ENCODE results near the gene ABI3. TPM values are rescaled to one million over a fixed set of nuclear protein-coding genes. Genes with fewer than 3 reads are reported as not detected.

ABI3 gene
- total and polyA plus RNA-seq, 9 of the 15 experiments (the other 6 are each of a cell fraction or from before 2014, with no cell fraction given), result not detected

DNA sequence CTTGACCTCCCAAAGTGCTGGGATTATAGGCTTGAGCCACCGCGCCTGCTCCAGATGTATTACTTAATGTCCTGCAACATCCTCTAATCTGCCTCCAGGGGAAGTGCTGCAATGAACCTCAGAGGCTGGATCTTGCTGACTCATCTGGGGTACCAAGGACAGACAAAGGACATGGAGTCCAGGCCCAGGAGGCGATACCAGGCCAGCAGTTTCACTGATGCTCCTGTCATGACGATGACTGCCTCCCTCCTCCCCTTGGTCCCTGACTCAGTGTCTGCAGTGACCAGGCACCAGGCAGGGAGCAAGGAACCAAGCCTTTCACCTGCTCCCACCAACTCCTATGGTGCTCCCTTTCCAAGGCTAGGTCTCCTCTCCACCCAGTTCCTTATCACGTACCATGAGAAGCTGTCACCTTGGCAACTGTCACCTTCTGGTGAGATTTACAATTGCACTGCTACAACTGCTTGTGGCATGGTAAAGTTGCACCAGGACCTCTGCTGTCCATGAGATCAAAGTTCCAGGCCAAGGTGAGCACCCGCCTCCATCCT, 41.7 kb downstream of the ABI3 start (continued):
- TF ChIP-seq, protein P1, sequence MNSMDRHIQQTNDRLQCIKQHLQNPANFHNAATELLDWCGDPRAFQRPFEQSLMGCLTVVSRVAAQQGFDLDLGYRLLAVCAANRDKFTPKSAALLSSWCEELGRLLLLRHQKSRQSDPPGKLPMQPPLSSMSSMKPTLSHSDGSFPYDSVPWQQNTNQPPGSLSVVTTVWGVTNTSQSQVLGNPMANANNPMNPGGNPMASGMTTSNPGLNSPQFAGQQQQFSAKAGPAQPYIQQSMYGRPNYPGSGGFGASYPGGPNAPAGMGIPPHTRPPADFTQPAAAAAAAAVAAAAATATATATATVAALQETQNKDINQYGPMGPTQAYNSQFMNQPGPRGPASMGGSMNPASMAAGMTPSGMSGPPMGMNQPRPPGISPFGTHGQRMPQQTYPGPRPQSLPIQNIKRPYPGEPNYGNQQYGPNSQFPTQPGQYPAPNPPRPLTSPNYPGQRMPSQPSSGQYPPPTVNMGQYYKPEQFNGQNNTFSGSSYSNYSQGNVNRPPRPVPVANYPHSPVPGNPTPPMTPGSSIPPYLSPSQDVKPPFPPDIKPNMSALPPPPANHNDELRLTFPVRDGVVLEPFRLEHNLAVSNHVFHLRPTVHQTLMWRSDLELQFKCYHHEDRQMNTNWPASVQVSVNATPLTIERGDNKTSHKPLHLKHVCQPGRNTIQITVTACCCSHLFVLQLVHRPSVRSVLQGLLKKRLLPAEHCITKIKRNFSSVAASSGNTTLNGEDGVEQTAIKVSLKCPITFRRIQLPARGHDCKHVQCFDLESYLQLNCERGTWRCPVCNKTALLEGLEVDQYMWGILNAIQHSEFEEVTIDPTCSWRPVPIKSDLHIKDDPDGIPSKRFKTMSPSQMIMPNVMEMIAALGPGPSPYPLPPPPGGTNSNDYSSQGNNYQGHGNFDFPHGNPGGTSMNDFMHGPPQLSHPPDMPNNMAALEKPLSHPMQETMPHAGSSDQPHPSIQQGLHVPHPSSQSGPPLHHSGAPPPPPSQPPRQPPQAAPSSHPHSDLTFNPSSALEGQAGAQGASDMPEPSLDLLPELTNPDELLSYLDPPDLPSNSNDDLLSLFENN (IDR thresholded peaks at IDR 0.05; ENCODE audit: low read depth in 2 of 2, low read length in 2 of 2), result no peak
- TF ChIP-seq, protein P2, sequence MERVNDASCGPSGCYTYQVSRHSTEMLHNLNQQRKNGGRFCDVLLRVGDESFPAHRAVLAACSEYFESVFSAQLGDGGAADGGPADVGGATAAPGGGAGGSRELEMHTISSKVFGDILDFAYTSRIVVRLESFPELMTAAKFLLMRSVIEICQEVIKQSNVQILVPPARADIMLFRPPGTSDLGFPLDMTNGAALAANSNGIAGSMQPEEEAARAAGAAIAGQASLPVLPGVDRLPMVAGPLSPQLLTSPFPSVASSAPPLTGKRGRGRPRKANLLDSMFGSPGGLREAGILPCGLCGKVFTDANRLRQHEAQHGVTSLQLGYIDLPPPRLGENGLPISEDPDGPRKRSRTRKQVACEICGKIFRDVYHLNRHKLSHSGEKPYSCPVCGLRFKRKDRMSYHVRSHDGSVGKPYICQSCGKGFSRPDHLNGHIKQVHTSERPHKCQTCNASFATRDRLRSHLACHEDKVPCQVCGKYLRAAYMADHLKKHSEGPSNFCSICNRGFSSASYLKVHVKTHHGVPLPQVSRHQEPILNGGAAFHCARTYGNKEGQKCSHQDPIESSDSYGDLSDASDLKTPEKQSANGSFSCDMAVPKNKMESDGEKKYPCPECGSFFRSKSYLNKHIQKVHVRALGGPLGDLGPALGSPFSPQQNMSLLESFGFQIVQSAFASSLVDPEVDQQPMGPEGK (CRISPR knock-in tag; IDR thresholded peaks at IDR 0.05; ENCODE audit: borderline replicate concordance), result no peak
- TF ChIP-seq, protein P3, sequence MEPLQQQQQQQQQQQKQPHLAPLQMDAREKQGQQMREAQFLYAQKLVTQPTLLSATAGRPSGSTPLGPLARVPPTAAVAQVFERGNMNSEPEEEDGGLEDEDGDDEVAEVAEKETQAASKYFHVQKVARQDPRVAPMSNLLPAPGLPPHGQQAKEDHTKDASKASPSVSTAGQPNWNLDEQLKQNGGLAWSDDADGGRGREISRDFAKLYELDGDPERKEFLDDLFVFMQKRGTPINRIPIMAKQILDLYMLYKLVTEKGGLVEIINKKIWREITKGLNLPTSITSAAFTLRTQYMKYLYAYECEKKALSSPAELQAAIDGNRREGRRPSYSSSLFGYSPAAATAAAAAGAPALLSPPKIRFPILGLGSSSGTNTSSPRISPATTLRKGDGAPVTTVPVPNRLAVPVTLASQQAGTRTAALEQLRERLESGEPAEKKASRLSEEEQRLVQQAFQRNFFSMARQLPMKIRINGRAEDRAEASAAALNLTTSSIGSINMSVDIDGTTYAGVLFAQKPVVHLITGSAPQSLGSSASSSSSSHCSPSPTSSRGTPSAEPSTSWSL (CRISPR knock-in tag; IDR thresholded peaks at IDR 0.05; ENCODE audit: borderline replicate concordance), result no peak
- TF ChIP-seq, protein P4, sequence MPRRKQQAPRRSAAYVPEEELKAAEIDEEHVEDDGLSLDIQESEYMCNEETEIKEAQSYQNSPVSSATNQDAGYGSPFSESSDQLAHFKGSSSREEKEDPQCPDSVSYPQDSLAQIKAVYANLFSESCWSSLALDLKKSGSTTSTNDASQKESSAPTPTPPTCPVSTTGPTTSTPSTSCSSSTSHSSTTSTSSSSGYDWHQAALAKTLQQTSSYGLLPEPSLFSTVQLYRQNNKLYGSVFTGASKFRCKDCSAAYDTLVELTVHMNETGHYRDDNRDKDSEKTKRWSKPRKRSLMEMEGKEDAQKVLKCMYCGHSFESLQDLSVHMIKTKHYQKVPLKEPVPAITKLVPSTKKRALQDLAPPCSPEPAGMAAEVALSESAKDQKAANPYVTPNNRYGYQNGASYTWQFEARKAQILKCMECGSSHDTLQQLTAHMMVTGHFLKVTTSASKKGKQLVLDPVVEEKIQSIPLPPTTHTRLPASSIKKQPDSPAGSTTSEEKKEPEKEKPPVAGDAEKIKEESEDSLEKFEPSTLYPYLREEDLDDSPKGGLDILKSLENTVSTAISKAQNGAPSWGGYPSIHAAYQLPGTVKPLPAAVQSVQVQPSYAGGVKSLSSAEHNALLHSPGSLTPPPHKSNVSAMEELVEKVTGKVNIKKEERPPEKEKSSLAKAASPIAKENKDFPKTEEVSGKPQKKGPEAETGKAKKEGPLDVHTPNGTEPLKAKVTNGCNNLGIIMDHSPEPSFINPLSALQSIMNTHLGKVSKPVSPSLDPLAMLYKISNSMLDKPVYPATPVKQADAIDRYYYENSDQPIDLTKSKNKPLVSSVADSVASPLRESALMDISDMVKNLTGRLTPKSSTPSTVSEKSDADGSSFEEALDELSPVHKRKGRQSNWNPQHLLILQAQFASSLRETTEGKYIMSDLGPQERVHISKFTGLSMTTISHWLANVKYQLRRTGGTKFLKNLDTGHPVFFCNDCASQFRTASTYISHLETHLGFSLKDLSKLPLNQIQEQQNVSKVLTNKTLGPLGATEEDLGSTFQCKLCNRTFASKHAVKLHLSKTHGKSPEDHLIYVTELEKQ (CRISPR knock-in tag; IDR thresholded peaks at IDR 0.05), result no peak
- TF ChIP-seq FOSL1 (tag; conservative IDR thresholded peaks at IDR 0.05) (peak; percentile 72), JUN (IDR thresholded peaks at IDR 0.05; ENCODE audit: borderline replicate concordance, low read depth, low read length) (peak; percentile 56; the same call in 1 of the 2 replicates), JUN (CRISPR knock-in tag; IDR thresholded peaks at IDR 0.05; ENCODE audit: borderline replicate concordance) (no peak), LCOR (CRISPR knock-in tag; IDR thresholded peaks at IDR 0.05) (no peak), RUNX1 (IDR thresholded peaks at IDR 0.05; ENCODE audit: low read depth) (no peak), MAFK (IDR thresholded peaks at IDR 0.05; ENCODE audit: low read length) (peak; percentile 83), SLC30A9 (CRISPR knock-in tag; IDR thresholded peaks at IDR 0.05) (no peak), RFX1 (IDR thresholded peaks at IDR 0.05) (peak; percentile 92), ZNF695 (CRISPR knock-in tag; IDR thresholded peaks at IDR 0.05) (no peak), ELF2 (CRISPR knock-in tag; IDR thresholded peaks at IDR 0.05) (no peak), ZNF785 (CRISPR knock-in tag; IDR thresholded peaks at IDR 0.05) (no peak)
- TF ChIP-seq, protein P5, sequence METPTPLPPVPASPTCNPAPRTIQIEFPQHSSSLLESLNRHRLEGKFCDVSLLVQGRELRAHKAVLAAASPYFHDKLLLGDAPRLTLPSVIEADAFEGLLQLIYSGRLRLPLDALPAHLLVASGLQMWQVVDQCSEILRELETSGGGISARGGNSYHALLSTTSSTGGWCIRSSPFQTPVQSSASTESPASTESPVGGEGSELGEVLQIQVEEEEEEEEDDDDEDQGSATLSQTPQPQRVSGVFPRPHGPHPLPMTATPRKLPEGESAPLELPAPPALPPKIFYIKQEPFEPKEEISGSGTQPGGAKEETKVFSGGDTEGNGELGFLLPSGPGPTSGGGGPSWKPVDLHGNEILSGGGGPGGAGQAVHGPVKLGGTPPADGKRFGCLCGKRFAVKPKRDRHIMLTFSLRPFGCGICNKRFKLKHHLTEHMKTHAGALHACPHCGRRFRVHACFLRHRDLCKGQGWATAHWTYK (CRISPR knock-in tag; IDR thresholded peaks at IDR 0.05), result no peak

All from K562 (cell line).